Measurements from ENCODE around the gene MLIP. TPM values are rescaled to one million over a fixed set of nuclear protein-coding genes. Genes with fewer than 3 reads are reported as not detected.

The MLIP gene
- 1 to 10 TPM in 1 of 4 donors, under 1 TPM in 1, not detected in 2; 0.64 to 4.0 TPM for total RNA-seq

GRCh38 chr6:54111341-54112045, at the start of gene MLIP:
Gene MLIP, plus strand, starts transcription at chr6:54111443. Its CDS starts 37 bp downstream, at chr6:54111480.
- intact Hi-C loops (cut with DNase I; ENCODE audit: low total_unique reads) = no loop called here
- WGBS, 2 donors (ENCODE audit: low coverage in 1 of 2) = 65 to 67% methylated on average over 10 of the region's 10 CpGs

DNA sequence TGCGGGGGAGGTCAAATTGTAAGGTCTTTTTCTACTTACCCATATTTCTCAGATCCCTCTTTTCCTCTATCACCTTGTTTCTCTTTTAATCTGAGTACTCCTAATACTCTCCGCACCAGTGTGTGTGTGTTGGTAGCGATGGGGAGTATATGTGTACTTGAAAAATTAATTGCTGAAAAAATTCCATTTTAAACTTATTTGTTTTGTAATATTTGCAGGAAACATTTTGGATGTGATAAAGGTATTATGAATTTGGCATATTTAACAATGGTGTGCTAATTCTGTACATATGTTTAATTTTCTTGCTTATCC, 48.1 kb upstream of the MLIP start:
- no peak for DNase-seq
- H3K36me3 ChIP-seq = no peaks in the 10 kb centered on the region
- WGBS, 2 donors (ENCODE audit: low coverage in 1 of 2) = 96 to 97% methylated on average over 3 of the region's 3 CpGs
- peaks cover 3 to 38% (median 11%) of the 10 kb centered on the region in 4 donors for H3K4me1 ChIP-seq
- no peaks in the 10 kb centered on the region for H3K9me3 ChIP-seq
- no peaks in the 10 kb centered on the region for H3K27me3 ChIP-seq
- TF ChIP-seq POLR2A (IDR thresholded peaks at IDR 0.05) (no peak), EP300 (IDR thresholded peaks at IDR 0.05; ENCODE audit: low read depth) (no peak), CTCF (IDR thresholded peaks at IDR 0.05) (no peak), POLR2AphosphoS5 (IDR thresholded peaks at IDR 0.05) (no peak)
- in situ Hi-C loops (cut with MboI; ENCODE audit: low pct_ligation_motif_present in 1 of 4, low pct_unique_long_range_greater_than_20kb in 1 of 4, low sequenced_read_pairs in 3 of 4) (no loop called here), intact Hi-C loops (cut with DNase I; ENCODE audit: low total_unique reads) (no loop called here)
- peak overlapping the region in 1 of 4 donors; percentile 60 for H3K27ac ChIP-seq
- no peak overlapping the region for H3K4me3 ChIP-seq

More at GRCh38 chr6:54111341-54112045, at the start of gene MLIP:
- H3K27me3 ChIP-seq = no peaks in the 10 kb centered on the region
- no peak within 1 kb of the TSS for H3K27ac ChIP-seq
- DNase-seq = no peak
- H3K4me1 ChIP-seq = no peaks in the 10 kb centered on the region
- H3K9me3 ChIP-seq = no peaks in the 10 kb centered on the region
- TF ChIP-seq EP300 (IDR thresholded peaks at IDR 0.05; ENCODE audit: low read depth) (no peak), POLR2A (IDR thresholded peaks at IDR 0.05) (no peak), CTCF (IDR thresholded peaks at IDR 0.05) (no peak), POLR2AphosphoS5 (IDR thresholded peaks at IDR 0.05) (no peak)
- H3K4me3 ChIP-seq = no peak within 1 kb of the TSS
- H3K36me3 ChIP-seq = no peaks in the 10 kb centered on the region
- in situ Hi-C loops (cut with MboI; ENCODE audit: low pct_ligation_motif_present in 1 of 4, low pct_unique_long_range_greater_than_20kb in 1 of 4, low sequenced_read_pairs in 3 of 4) = no loop called here

DNA sequence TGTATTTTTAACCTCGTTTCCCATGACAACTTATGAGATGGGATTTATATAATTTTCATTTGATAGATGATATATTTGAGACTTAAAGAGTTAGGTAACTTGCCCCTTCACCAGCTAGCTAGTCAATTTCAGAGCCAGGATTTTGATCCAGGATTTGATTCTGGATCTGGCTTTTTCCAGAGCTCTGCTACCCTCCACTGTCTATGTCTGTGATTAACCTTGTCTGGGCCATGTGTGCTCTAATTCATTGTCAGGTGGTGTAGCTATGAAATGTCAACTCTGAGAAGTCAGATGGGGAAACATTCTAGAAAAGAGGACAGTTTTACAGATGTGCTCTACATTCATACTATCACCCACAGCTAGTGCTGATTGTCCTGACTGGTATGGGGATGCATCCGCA, 42.5 kb upstream of the MLIP start:
- TF ChIP-seq EP300 (IDR thresholded peaks at IDR 0.05; ENCODE audit: low read depth) (no peak), POLR2AphosphoS5 (IDR thresholded peaks at IDR 0.05) (no peak), POLR2A (IDR thresholded peaks at IDR 0.05) (no peak), CTCF (IDR thresholded peaks at IDR 0.05) (no peak)
- in situ Hi-C loops (cut with MboI; ENCODE audit: low pct_ligation_motif_present in 1 of 4, low pct_unique_long_range_greater_than_20kb in 1 of 4, low sequenced_read_pairs in 3 of 4) (no loop called here), intact Hi-C loops (cut with DNase I; ENCODE audit: low total_unique reads) (no loop called here)
- Histone ChIP-seq H3K4me1 (peaks cover 0 to 13% (median 2%) of the 10 kb centered on the region in 4 donors), H3K27ac (no peak overlapping the region), H3K36me3 (no peaks in the 10 kb centered on the region), H3K4me3 (no peak overlapping the region), H3K27me3 (no peaks in the 10 kb centered on the region), H3K9me3 (no peaks in the 10 kb centered on the region)
- 64% methylated on average over 2 of the region's 2 CpGs; no CpG with 5 or more reads in 1 of the 2 donors for WGBS, 2 donors (ENCODE audit: low coverage in 1 of 2)
- no peak for DNase-seq

GRCh38 chr6:54070025-54070424, 41.2 kb upstream of the MLIP start:
- DNase-seq = no peak
- no peaks in the 10 kb centered on the region for H3K36me3 ChIP-seq
- intact Hi-C loops (cut with DNase I; ENCODE audit: low total_unique reads) = no loop called here
- H3K4me1 ChIP-seq = peaks cover 0 to 13% (median 2%) of the 10 kb centered on the region in 4 donors
- 31 to 48% methylated on average over 2 to 3 of the region's 3 CpGs for WGBS, 2 donors (ENCODE audit: low coverage in 1 of 2)
- H3K27me3 ChIP-seq = no peaks in the 10 kb centered on the region
- peak overlapping the region in 3 of 4 donors; percentile 39 to 74 (median 68) for H3K27ac ChIP-seq
- H3K9me3 ChIP-seq = no peaks in the 10 kb centered on the region
- TF ChIP-seq EP300 (IDR thresholded peaks at IDR 0.05; ENCODE audit: low read depth) (no peak), POLR2A (IDR thresholded peaks at IDR 0.05) (no peak), POLR2AphosphoS5 (IDR thresholded peaks at IDR 0.05) (no peak), CTCF (IDR thresholded peaks at IDR 0.05) (no peak)
- in situ Hi-C loops (cut with MboI; ENCODE audit: low pct_ligation_motif_present in 1 of 4, low pct_unique_long_range_greater_than_20kb in 1 of 4, low sequenced_read_pairs in 3 of 4) = no loop called here
- peak overlapping the region in 2 of 4 donors; percentile 1 to 22 for H3K4me3 ChIP-seq
